H1 (cell line): ENCODE data around the gene PRCD.

Experiments
- CTCF ChIP-seq, 3 experiments: IDR thresholded peaks; 1 replicate in 2 of 3; 2 replicates in 1 of 3; pipeline versions ENCODE4 v1.5.1 to v1.6.1; 2011; ENCODE audit warnings: low read length in 3 of 3, mild to moderate bottlenecking in 3 of 3, inconsistent platforms in 2 of 3, low read depth in 1 of 3, moderate library complexity in 1 of 3; ENCODE audit not compliant: insufficient read depth in 1 of 3; ENCODE audit errors: control extremely low read depth in 1 of 3
- EP300 ChIP-seq, 2 experiments: IDR thresholded peaks; 1 replicate in 1 of 2; 2 replicates in 1 of 2; pipeline ENCODE4 v1.6.1; 2011 to 2012; ENCODE audit warnings: low read depth in 2 of 2, low read length in 2 of 2, mild to moderate bottlenecking in 2 of 2, borderline replicate concordance in 1 of 2, inconsistent platforms in 1 of 2, moderate library complexity in 1 of 2
- KDM5A ChIP-seq: fragments of 200-600 bp; IDR thresholded peaks from 2 replicates; pipeline ENCODE4 v1.7.1; 2012; ENCODE audit warnings: mild to moderate bottlenecking, low read length, inconsistent platforms, mixed read lengths
- MAX ChIP-seq: IDR thresholded peaks from 2 replicates; pipeline ENCODE4 v1.6.1; 2012; ENCODE audit warnings: inconsistent platforms
- POLR2A ChIP-seq, 2 experiments: IDR thresholded peaks; 1 replicate in 1 of 2; 2 replicates in 1 of 2; pipeline ENCODE4 v1.6.1; 2011; ENCODE audit warnings: low read depth in 2 of 2, low read length in 2 of 2, mild to moderate bottlenecking in 2 of 2; ENCODE audit errors: control extremely low read depth in 1 of 2
- POU5F1 ChIP-seq: IDR thresholded peaks from 2 replicates; pipeline ENCODE4 v1.6.1; 2011; ENCODE audit warnings: low read depth, mild to moderate bottlenecking, low read length, moderate library complexity
- TEAD4 ChIP-seq: IDR thresholded peaks from 2 replicates; pipeline ENCODE4 v1.6.1; 2012; ENCODE audit warnings: low read depth, low read length, inconsistent platforms, mixed read lengths

- TF ChIP-seq TEAD4, result no peak
- no peak for TF ChIP-seq POLR2A (IDR thresholded peaks at IDR 0.05; ENCODE audit: control extremely low read depth in 1 of 2, low read depth in 2 of 2, low read length in 2 of 2)
- no peak for TF ChIP-seq CTCF (IDR thresholded peaks at IDR 0.05; ENCODE audit: control extremely low read depth in 1 of 3, insufficient read depth in 1 of 3, low read depth in 1 of 3, low read length in 3 of 3)
- no peak for TF ChIP-seq EP300 (IDR thresholded peaks at IDR 0.05; ENCODE audit: borderline replicate concordance in 1 of 2, low read depth in 2 of 2, low read length in 2 of 2)
- TF ChIP-seq MAX, result no peak
- TF ChIP-seq KDM5A, result no peak
- no peak for TF ChIP-seq POU5F1
Observed at GRCh38 chr17:76501827-76502307, 38.0 kb upstream of the PRCD start.
